ENCODE measurements around the gene OR6K2. TPM values are rescaled to one million over a fixed set of nuclear protein-coding genes. Genes with fewer than 3 reads are reported as not detected.

The OR6K2 gene
- total and polyA plus RNA-seq, 10 donors: not detected

DNA sequence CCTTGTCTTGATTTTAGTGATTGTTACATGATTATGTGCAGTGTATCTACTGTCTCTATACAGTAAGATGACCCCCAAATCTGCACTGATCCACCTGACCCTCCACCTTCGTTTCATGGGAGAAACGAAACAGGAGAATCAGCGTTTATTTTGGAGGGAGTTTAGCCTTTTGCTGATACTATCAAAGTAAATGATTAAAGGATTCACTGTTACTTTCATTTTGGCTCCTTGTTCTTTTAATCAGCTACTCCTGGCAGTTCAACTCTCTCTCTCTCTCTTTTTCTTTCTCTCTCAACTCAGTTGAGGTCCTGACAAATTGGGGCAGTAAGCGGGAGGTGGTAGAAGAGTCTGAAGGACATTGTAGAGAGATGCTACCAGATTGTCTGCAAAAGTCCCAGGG lies 30.0 kb upstream of the OR6K2 start:
- Histone ChIP-seq H3K4me1 (no peaks in the 10 kb centered on the region), H3K4me3 (no peak overlapping the region), H3K36me3 (no peaks in the 10 kb centered on the region), H3K27me3 (replicated peaks in 1 of 7) (no peaks in the 10 kb centered on the region), H3K27ac (no peak overlapping the region), H3K9me3 (no peaks in the 10 kb centered on the region)
- no peak for DNase-seq
- WGBS, 5 donors: 74 to 88% (median 85%) methylated on average over 4 of the region's 4 CpGs
- TF ChIP-seq POLR2A (IDR thresholded peaks at IDR 0.05) (no peak), POLR2AphosphoS5 (IDR thresholded peaks at IDR 0.05) (no peak)
- TF ChIP-seq, protein P1, sequence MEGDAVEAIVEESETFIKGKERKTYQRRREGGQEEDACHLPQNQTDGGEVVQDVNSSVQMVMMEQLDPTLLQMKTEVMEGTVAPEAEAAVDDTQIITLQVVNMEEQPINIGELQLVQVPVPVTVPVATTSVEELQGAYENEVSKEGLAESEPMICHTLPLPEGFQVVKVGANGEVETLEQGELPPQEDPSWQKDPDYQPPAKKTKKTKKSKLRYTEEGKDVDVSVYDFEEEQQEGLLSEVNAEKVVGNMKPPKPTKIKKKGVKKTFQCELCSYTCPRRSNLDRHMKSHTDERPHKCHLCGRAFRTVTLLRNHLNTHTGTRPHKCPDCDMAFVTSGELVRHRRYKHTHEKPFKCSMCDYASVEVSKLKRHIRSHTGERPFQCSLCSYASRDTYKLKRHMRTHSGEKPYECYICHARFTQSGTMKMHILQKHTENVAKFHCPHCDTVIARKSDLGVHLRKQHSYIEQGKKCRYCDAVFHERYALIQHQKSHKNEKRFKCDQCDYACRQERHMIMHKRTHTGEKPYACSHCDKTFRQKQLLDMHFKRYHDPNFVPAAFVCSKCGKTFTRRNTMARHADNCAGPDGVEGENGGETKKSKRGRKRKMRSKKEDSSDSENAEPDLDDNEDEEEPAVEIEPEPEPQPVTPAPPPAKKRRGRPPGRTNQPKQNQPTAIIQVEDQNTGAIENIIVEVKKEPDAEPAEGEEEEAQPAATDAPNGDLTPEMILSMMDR (IDR thresholded peaks at IDR 0.05 in 8 of 11, conservative IDR thresholded peaks at IDR 0.05 in 3 of 11): no peak
- intact Hi-C loops (cut with DNase I; ENCODE audit: low total_unique reads): no loop called here

DNA sequence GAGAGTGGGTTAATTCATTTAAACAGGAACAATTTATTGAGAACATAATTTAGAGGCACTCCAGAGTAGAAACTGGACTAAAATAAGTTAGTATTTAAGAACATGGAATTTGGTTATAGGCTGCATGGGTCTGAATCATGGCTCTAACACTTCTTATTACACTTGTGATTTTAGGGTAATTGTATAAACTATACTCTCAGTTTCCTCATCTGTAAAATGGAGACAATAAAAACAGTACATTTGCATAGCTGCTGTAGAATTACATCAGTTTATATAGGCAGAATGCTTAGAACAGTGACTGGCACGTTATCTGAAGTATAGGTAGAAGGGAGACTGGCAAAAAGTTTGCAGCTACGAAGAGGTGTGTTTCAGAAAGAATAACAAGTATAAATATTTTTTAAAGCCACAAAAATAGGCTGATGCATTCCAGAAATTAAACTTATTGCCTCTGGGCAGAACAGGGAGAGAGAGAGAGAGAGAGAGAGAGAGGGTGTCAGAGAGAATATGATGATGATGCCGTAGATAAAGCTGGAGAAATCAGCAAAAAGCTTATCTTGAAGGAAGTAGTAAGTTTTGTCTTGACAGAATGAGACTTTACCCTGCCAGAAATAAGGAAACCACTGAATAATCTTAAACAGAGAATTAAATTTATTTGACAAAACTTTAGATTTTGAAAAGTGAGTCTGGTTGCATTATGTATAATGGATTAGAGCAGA lies 28.2 kb upstream of the OR6K2 start:
- WGBS, 5 donors: 55 to 71% (median 64%) methylated on average over 3 of the region's 3 CpGs
- intact Hi-C loops (cut with DNase I; ENCODE audit: low total_unique reads): no loop called here

DNA sequence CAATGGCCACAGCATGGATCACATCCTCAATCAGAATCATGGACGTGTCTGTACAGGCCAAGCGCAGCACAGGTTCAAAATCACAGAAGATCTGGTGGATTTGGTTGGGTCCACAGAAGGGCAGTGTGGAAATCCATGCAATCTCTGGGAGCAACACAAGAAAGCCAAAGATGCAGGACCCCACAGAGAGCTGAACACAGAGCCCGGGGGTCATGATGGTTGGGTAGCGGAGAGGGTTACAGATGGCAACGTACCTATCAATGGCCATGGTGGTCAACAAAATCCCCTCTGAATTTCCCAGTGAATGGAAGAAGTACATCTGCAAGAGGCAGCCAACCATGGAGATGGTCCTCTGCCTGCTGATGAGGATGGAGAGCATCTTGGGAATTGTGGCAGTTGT lies 24.0 kb upstream of the OR6K2 start:
- WGBS, 5 donors: 88 to 93% (median 91%) methylated on average over 5 of the region's 5 CpGs
- Histone ChIP-seq H3K27ac (no peak overlapping the region), H3K4me1 (no peaks in the 10 kb centered on the region), H3K9me3 (no peaks in the 10 kb centered on the region), H3K4me3 (no peak overlapping the region), H3K27me3 (replicated peaks in 1 of 7) (peaks cover 0 to 4% (median 0%) of the 10 kb centered on the region in 7 donors), H3K36me3 (no peaks in the 10 kb centered on the region)
- TF ChIP-seq POLR2AphosphoS5 (IDR thresholded peaks at IDR 0.05) (no peak), POLR2A (IDR thresholded peaks at IDR 0.05) (no peak)
- TF ChIP-seq, protein P1 (IDR thresholded peaks at IDR 0.05 in 8 of 11, conservative IDR thresholded peaks at IDR 0.05 in 3 of 11): no peak
- no peak for DNase-seq
- intact Hi-C loops (cut with DNase I; ENCODE audit: low total_unique reads): no loop called here

More for the DNA sequence above, 28.2 kb upstream of the OR6K2 start:
- Histone ChIP-seq H3K4me1 (no peaks in the 10 kb centered on the region), H3K9me3 (no peaks in the 10 kb centered on the region), H3K36me3 (no peaks in the 10 kb centered on the region), H3K27ac (no peak overlapping the region), H3K27me3 (replicated peaks in 1 of 7) (peaks cover 0 to 4% (median 0%) of the 10 kb centered on the region in 7 donors), H3K4me3 (no peak overlapping the region)
- DNase-seq: no peak
- TF ChIP-seq POLR2A (IDR thresholded peaks at IDR 0.05) (no peak), POLR2AphosphoS5 (IDR thresholded peaks at IDR 0.05) (no peak)
- TF ChIP-seq, protein P1 (IDR thresholded peaks at IDR 0.05 in 8 of 11, conservative IDR thresholded peaks at IDR 0.05 in 3 of 11): no peak

DNA sequence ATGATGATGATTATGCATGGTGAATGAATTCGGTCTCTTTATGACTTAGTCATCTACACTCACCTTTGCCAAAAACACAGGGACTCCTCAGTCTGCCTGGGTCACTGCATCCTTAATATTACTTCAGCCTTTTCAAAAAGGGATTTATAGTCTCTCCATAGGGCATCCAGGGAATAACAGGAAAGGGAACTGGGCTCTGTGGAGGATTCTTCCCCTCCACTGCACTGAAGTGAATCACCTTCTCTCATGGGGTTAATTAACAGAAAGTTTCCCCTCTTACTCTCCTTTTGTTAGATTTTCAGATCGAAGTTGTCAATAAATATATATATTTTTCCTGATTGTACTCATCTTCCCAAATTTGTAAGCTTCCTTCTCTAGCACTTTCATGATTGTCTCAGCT lies 20.2 kb upstream of the OR6K2 start, which contains the start of gene OR6K3:
OR6K3 (minus strand) TSS at position 101 of the 400 bp plus-strand sequence. CDS start 2,605 bp downstream, outside the sequence.
- H3K9me3 ChIP-seq: no peaks in the 10 kb centered on the region
- H3K36me3 ChIP-seq: no peaks in the 10 kb centered on the region
- intact Hi-C loops (cut with DNase I; ENCODE audit: low total_unique reads): no loop called here
- H3K27ac ChIP-seq: no peak within 1 kb of the TSS
- no peak for DNase-seq
- H3K4me1 ChIP-seq: no peaks in the 10 kb centered on the region
- 73 to 92% (median 78%) methylated on average over 2 of the region's 2 CpGs for WGBS, 5 donors
- TF ChIP-seq POLR2AphosphoS5 (IDR thresholded peaks at IDR 0.05) (no peak), POLR2A (IDR thresholded peaks at IDR 0.05) (no peak)
- TF ChIP-seq, protein P1 (IDR thresholded peaks at IDR 0.05 in 8 of 11, conservative IDR thresholded peaks at IDR 0.05 in 3 of 11): no peak
- peaks cover 0 to 4% (median 0%) of the 10 kb centered on the region in 7 donors for H3K27me3 ChIP-seq (replicated peaks in 1 of 7)
- no peak within 1 kb of the TSS for H3K4me3 ChIP-seq

Measured in spleen (tissue), 11 donors.